ENCODE data around the gene PLD6.
"Not testable (repeated sequence)": the region's sequence is repeated elsewhere in the genome, so short reads cannot be mapped to it uniquely, and the experiment has no call there.

PLD6 gene

GRCh38 chr17:17206124-17206912, at the start of gene PLD6:
PLD6 (minus strand) TSS chr17:17206333; CDS start chr17:17206286, 47 bp downstream.
- DNase-seq, result peak; percentile 87

- not testable (repeated sequence) for DNase-seq
These were observed 49.6 kb upstream of the PLD6 start for GRCh38 chr17:17255689-17256088.

- no peak for DNase-seq
These were observed 47.9 kb upstream of the PLD6 start for GRCh38 chr17:17254036-17254435.

- DNase-seq, result no peak
These were observed 47.3 kb upstream of the PLD6 start for GRCh38 chr17:17253406-17253805.

GRCh38 chr17:17252149-17252661, 46.1 kb upstream of the PLD6 start:
- DNase-seq, result no peak

GRCh38 chr17:17246879-17247278, 40.7 kb upstream of the PLD6 start:
- DNase-seq, result no peak

GRCh38 chr17:17243163-17243562, 37.0 kb upstream of the PLD6 start:
- DNase-seq, result no peak

- DNase-seq, result no peak
These were observed 36.1 kb upstream of the PLD6 start for GRCh38 chr17:17242246-17242645.

GRCh38 chr17:17241656-17242055, 35.5 kb upstream of the PLD6 start:
- no peak for DNase-seq

GRCh38 chr17:17239832-17240231, 33.7 kb upstream of the PLD6 start:
- DNase-seq, result no peak

GRCh38 chr17:17237026-17237799, 31.1 kb upstream of the PLD6 start, which contains the start of gene FLCN:
FLCN (minus strand) TSS chr17:17237168; CDS start chr17:17228137, 9,031 bp downstream.
- DNase-seq, result peak; percentile 92

- peak; percentile 20 for DNase-seq
These were observed 30.3 kb upstream of the PLD6 start for GRCh38 chr17:17236295-17237025.

GRCh38 chr17:17235212-17236174, 29.4 kb upstream of the PLD6 start:
- DNase-seq, result no peak

- no peak for DNase-seq
These were observed 26.1 kb upstream of the PLD6 start for GRCh38 chr17:17232303-17232621.

GRCh38 chr17:17231621-17232302, 25.6 kb upstream of the PLD6 start:
- peak; percentile 40 for DNase-seq

GRCh38 chr17:17229416-17230384, 23.6 kb upstream of the PLD6 start:
- no peak for DNase-seq

- DNase-seq, result no peak
These were observed 22.6 kb upstream of the PLD6 start for GRCh38 chr17:17228521-17229279.

GRCh38 chr17:17227608-17228520, 21.7 kb upstream of the PLD6 start:
- no peak for DNase-seq
